ENCODE measurements around the gene HLA-DMA.

DNA sequence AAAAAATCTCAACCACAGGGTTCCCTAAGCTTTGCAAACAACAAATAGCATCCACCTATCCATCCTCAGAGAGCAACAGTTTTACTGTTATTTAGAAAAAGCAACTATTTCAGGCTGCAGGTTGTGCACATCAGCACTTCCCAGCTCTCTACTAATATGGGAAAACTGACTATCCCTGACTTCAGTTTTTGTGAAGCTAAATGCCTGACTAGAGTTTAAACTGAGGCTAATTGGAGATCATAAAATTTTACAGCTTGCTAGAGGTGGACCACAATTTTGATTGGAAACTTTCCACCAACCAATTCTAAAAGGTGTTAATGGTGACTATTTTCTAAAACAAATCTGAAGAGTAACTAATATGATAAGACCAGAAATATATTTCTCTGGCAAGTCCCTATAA, 48.9 kb downstream of the HLA-DMA start:
- no peak for TF ChIP-seq EP300 (IDR thresholded peaks at IDR 0.05; ENCODE audit: borderline replicate concordance)
- TF ChIP-seq RAD21 (IDR thresholded peaks at IDR 0.05; ENCODE audit: low read depth) = no peak
- TF ChIP-seq NFIC (IDR thresholded peaks at IDR 0.05) = no peak
- no peak for TF ChIP-seq CEBPB (IDR thresholded peaks at IDR 0.05)
- no peak for TF ChIP-seq TEAD4 (IDR thresholded peaks at IDR 0.05)
- TF ChIP-seq, protein P1, sequence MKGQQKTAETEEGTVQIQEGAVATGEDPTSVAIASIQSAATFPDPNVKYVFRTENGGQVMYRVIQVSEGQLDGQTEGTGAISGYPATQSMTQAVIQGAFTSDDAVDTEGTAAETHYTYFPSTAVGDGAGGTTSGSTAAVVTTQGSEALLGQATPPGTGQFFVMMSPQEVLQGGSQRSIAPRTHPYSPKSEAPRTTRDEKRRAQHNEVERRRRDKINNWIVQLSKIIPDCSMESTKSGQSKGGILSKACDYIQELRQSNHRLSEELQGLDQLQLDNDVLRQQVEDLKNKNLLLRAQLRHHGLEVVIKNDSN (IDR thresholded peaks at IDR 0.05) = no peak
- TF ChIP-seq TAF1 (IDR thresholded peaks at IDR 0.05; ENCODE audit: low read depth) = no peak
- no peak for TF ChIP-seq YY1 (IDR thresholded peaks at IDR 0.05; ENCODE audit: low read depth)
- no peak for TF ChIP-seq TCF12 (IDR thresholded peaks at IDR 0.05; ENCODE audit: low read depth)

All from Ishikawa (cell line).